K562 (cell line): ENCODE data around the gene MICALL2. TPM values are rescaled to one million over a fixed set of nuclear protein-coding genes. Genes with fewer than 3 reads are reported as not detected.

Experiments
- ATAC-seq: fragments of 200-7000 bp; cut with Tn5 transposase; 3 replicates; pipeline ENCODE4 v1.9.1; 2020; ENCODE audit warnings: moderate library complexity
- BruUV-seq: library from RNA; stranded (reverse); fragments of 400-500 nt; replicated peaks from 2 replicates; lab custom pipeline; 2021; lab: Mats Ljungman, UMichigan
- CTCF ChIA-PET: fragments of 300-600 bp; formaldehyde crosslinking; extraction: SDS; loops from one replicate; lab custom pipeline; 2021; ENCODE audit warnings: low intra/inter-chr PET ratio; lab: Yijun Ruan, JAX
- POLR2A ChIA-PET: fragments of 300-600, 350-650 bp; sonication (Branson Sonifier 250); formaldehyde crosslinking; extraction: SDS; loops from one replicate; lab custom pipeline; 2021; ENCODE audit warnings: antibody characterized with exemption, inconsistent platforms; lab: Yijun Ruan, JAX
- DNase-seq, 4 experiments: peaks; one replicate each; pipeline versions ENCODE4 v3.0.0 to v3.0.0-alpha.2; 2011 to 2018; ENCODE audit warnings: low spot score in 3 of 4, mixed read lengths in 3 of 4; ENCODE audit errors: extremely low read depth in 1 of 4
- FAIRE-seq: peaks from 2 replicates; lab custom pipeline; 2011; peaks lifted over from hg19 to GRCh38; lab: Jason Lieb, UNC
- H2AFZ ChIP-seq: 2 replicates; pipeline ENCODE4 v1.6.0; 2011; ENCODE audit warnings: low read depth, low read length, control low read depth, inconsistent platforms
- H3K27ac ChIP-seq: fragments of 200-600 bp; 3 replicates; pipeline ENCODE4 v1.8.0; 2011; ENCODE audit warnings: low read depth, mild to moderate bottlenecking, control low read depth, inconsistent platforms, low read length, moderate library complexity, mixed read lengths; ENCODE audit errors: extremely low read depth
- H3K27me3 ChIP-seq, 2 experiments: fragments of 300-600 bp in 1 of 2; 2 replicates in 1 of 2; 3 replicates in 1 of 2; pipeline versions ENCODE4 v1.6.0 to v1.8.0; 2011; ENCODE audit warnings: inconsistent platforms in 2 of 2, low read length in 2 of 2, mild to moderate bottlenecking in 1 of 2, mixed read lengths in 1 of 2, moderate library complexity in 1 of 2; ENCODE audit not compliant: control insufficient read depth in 2 of 2, insufficient read depth in 2 of 2
- H3K36me3 ChIP-seq: fragments of 300-600 bp; 3 replicates; pipeline ENCODE4 v1.8.0; 2011; ENCODE audit warnings: mild to moderate bottlenecking, low read length, inconsistent platforms; ENCODE audit not compliant: control insufficient read depth, insufficient read depth
- H3K4me1 ChIP-seq, 2 experiments: fragments of 200-600 bp in 1 of 2; replicated peaks in 1 of 2; 2 replicates in 1 of 2; 3 replicates in 1 of 2; pipeline versions ENCODE4 v1.5.1 to v1.8.0; 2011; ENCODE audit warnings: inconsistent platforms in 2 of 2, low read length in 2 of 2, mild to moderate bottlenecking in 1 of 2, mixed read lengths in 1 of 2, moderate library complexity in 1 of 2; ENCODE audit not compliant: control insufficient read depth in 2 of 2, insufficient read depth in 2 of 2
- H3K4me2 ChIP-seq: 2 replicates; pipeline ENCODE4 v1.6.1; 2011; ENCODE audit warnings: low read length, control low read depth, inconsistent platforms, mixed read lengths; ENCODE audit not compliant: insufficient read depth
- H3K4me3 ChIP-seq: fragments of 200-600 bp; sonication (generic), shearing (Covaris generic); 2 replicates; pipeline ENCODE4 v1.5.1; 2016; ENCODE audit warnings: control low read depth, inconsistent platforms
- H3K79me2 ChIP-seq: fragments of 200-600 bp; 3 replicates; pipeline ENCODE4 v1.8.0; 2011; ENCODE audit warnings: low read length, inconsistent platforms; ENCODE audit not compliant: control insufficient read depth, insufficient read depth
- H3K9ac ChIP-seq, 2 experiments: 2 replicates each; pipeline versions ENCODE4 v1.6.0 to v1.6.1; 2011; ENCODE audit warnings: low read depth in 2 of 2, low read length in 2 of 2, control low read depth in 1 of 2, inconsistent platforms in 1 of 2, mild to moderate bottlenecking in 1 of 2, mixed read lengths in 1 of 2; ENCODE audit not compliant: insufficient read depth in 1 of 2
- H3K9me1 ChIP-seq: one replicate; pipeline ENCODE4 v1.6.0; 2011; ENCODE audit warnings: inconsistent platforms, mild to moderate bottlenecking, low read length, moderate library complexity; ENCODE audit not compliant: control insufficient read depth, insufficient read depth
- H3K9me3 ChIP-seq: replicated peaks from 2 replicates; pipeline ENCODE4 v1.5.1; 2011; ENCODE audit warnings: low read depth, low read length, inconsistent platforms; ENCODE audit not compliant: control insufficient read depth, insufficient read depth
- H4K20me1 ChIP-seq: replicated peaks from 2 replicates; pipeline ENCODE4 v1.6.1; 2011; ENCODE audit warnings: low read length, inconsistent platforms, mixed read lengths; ENCODE audit not compliant: control insufficient read depth, insufficient read depth
- RREB1 ChIP-seq: fragments of 250-450 bp; sonication (Bioruptor Pico); IDR thresholded peaks from 2 replicates; pipeline ENCODE4 v1.4.0; 2020
- SMAD3 ChIP-seq: fragments of 450-650 bp; formaldehyde crosslinking; conservative IDR thresholded peaks from 2 replicates; pipeline ENCODE4 v1.4.0; 2020; ENCODE audit warnings: mild to moderate bottlenecking
- ZBTB5 ChIP-seq: fragments of 450-650 bp; IDR thresholded peaks from 2 replicates; pipeline ENCODE4 v1.6.1; 2017; ENCODE audit warnings: antibody characterized with exemption
- ZFP36 ChIP-seq: fragments of 150-350 bp; IDR thresholded peaks from 2 replicates; pipeline ENCODE4 v1.6.1; 2018; ENCODE audit warnings: low read length, low read depth; ENCODE audit not compliant: partially characterized antibody
- ZKSCAN8 ChIP-seq: fragments of 200-800 bp; sonication (Bioruptor generic); IDR thresholded peaks from 2 replicates; pipeline ENCODE4 v1.6.1; 2016; ENCODE audit warnings: missing genetic modification characterization, missing compliant biosample characterization
- ZNF174 ChIP-seq: fragments of 250-450 bp; sonication (Bioruptor Pico); IDR thresholded peaks from 2 replicates; pipeline ENCODE4 v1.4.0; 2020; ENCODE audit warnings: mild to moderate bottlenecking
- ZNF551 ChIP-seq: fragments of 250-450 bp; sonication (Bioruptor Pico); IDR thresholded peaks from 2 replicates; pipeline ENCODE4 v1.5.0; 2021; ENCODE audit warnings: mild to moderate bottlenecking, moderate library complexity
- whole genome bisulfite sequencing: fragments of 100-300 bp; shearing (Covaris generic); methylation state at CpG from one replicate; pipeline ENCODE4 v1.1.6; 2016; ENCODE audit warnings: low coverage, mixed read lengths; ENCODE audit not compliant: insufficient coverage; ENCODE audit errors: missing lambda C conversion rate; 5-methylcytosine and 5-hydroxymethylcytosine counted together
- in situ Hi-C: fragments of 300-500 bp; cut with MboI; formaldehyde crosslinking; loops from 4 replicates; pipeline ENCODE4 v1.15.0; 2018; ENCODE audit warnings: inconsistent platforms, mixed read lengths
- intact Hi-C: fragments of 100-400 bp; cut with micrococcal nuclease; formaldehyde crosslinking; loops from 2 replicates; pipeline ENCODE4 v1.14.2; 2022
- polyA plus RNA-seq, 8 experiments: library from polyadenylated mRNA; depleted of rRNA in 4 of 8; stranded (reverse) in 5 of 8; unstranded in 3 of 8; fragments of >200 nt; fragmentation: Nextera tagmentation in 2 of 8; fragmentation: Illumina TruSeq in 1 of 8; extraction: Ambion mirVana in 2 of 8; extraction: Trizol in 1 of 8; gene quantifications; 2 replicates each; pipeline versions ENCODE4 v1.2.1 to v1.2.3, GENCODE V29; 2011 to 2014; ENCODE audit warnings: inconsistent platforms in 1 of 8, missing spikeins in 1 of 8
- total RNA-seq, 7 experiments: library from RNA; depleted of rRNA in 6 of 7; stranded (reverse); fragments of >200 nt in 6 of 7; fragmentation: Illumina TruSeq in 2 of 7; extraction: Trizol in 2 of 7; gene quantifications; 2 replicates each; pipeline versions ENCODE4 v1.2.1 to v1.2.3, GENCODE V29; 2011 to 2021; ENCODE audit warnings: low replicate concordance in 1 of 7

MICALL2 gene
- total and polyA plus RNA-seq, 9 of the 15 experiments (the other 6 are each of a cell fraction or from before 2014, with no cell fraction given): 1.8 to 103 (median 17.0) TPM

GRCh38 chr7:1388021-1388702 is 71.1 kb downstream of the MICALL2 start:
- FAIRE-seq: no peak
- H3K4me1 ChIP-seq: peaks cover 0 to 22% of the 10 kb centered on the region in 2 experiments; a peak in 1 of 5 replicates
- no TSS peak for BruUV-seq

GRCh38 chr7:1387261-1387660 is 72.0 kb downstream of the MICALL2 start:
- Histone ChIP-seq H3K9me3 (no peaks in the 10 kb centered on the region), H3K4me3 (no peak overlapping the region), H3K36me3 (no peaks in the 10 kb centered on the region), H3K9me1 (no peaks in the 10 kb centered on the region), H4K20me1 (no peaks in the 10 kb centered on the region), H3K9ac (no peak overlapping the region), H3K4me2 (no peak overlapping the region), H3K27ac (no peak overlapping the region), H3K4me1 (peaks cover 0 to 24% of the 10 kb centered on the region in 2 experiments; a peak in 1 of 5 replicates), H3K79me2 (no peaks in the 10 kb centered on the region), H2AFZ (no peak overlapping the region), H3K27me3 (peaks cover 38 to 69% of the 10 kb centered on the region in 2 experiments; a peak in 4 of 5 replicates)
- WGBS: 16% methylated on average over 18 of the region's 18 CpGs
- ChIA-PET CTCF (no interaction called here), POLR2A (interaction anchor here (0.9 kb wide), 1 partner anchor 10 kb away, joined by 4 read pairs; no protein-coding TSS in a partner anchor)
- no peak for ATAC-seq
- no peak for DNase-seq
- BruUV-seq: no TSS peak
- in situ Hi-C loops (no loop called here), intact Hi-C loops (no loop called here)
- FAIRE-seq: no peak
- no peak for TF ChIP-seq ZNF551 (CRISPR knock-in tag)
- TF ChIP-seq SMAD3 (CRISPR knock-in tag): no peak
- no peak for TF ChIP-seq RREB1 (CRISPR knock-in tag)
- no peak for TF ChIP-seq ZBTB5

More at GRCh38 chr7:1388021-1388702, 71.1 kb downstream of the MICALL2 start:
- H2AFZ ChIP-seq: no peak overlapping the region
- intact Hi-C loops (no loop called here), in situ Hi-C loops (no loop called here)
- H3K27ac ChIP-seq: no peak overlapping the region
- ATAC-seq (no peak), DNase-seq (no peak)
- H4K20me1 ChIP-seq: no peaks in the 10 kb centered on the region
- H3K79me2 ChIP-seq: no peaks in the 10 kb centered on the region
- no peak overlapping the region for H3K4me3 ChIP-seq
- TF ChIP-seq ZNF174 (CRISPR knock-in tag) (no peak), ZFP36 (peak; percentile 82), ZKSCAN8 (peak; percentile 75; the same call in 1 of the 2 replicates)
- peaks cover 35 to 64% of the 10 kb centered on the region in 2 experiments; a peak in 4 of 5 replicates for H3K27me3 ChIP-seq
- ChIA-PET CTCF (no interaction called here), POLR2A (interaction anchor here (0.9 kb wide), 1 partner anchor 11 kb away, joined by 4 read pairs; no protein-coding TSS in a partner anchor)
- no peaks in the 10 kb centered on the region for H3K9me3 ChIP-seq
- no peak overlapping the region for H3K4me2 ChIP-seq
- 29% methylated on average over 19 of the region's 19 CpGs for WGBS
- no peak overlapping the region for H3K9ac ChIP-seq
- no peaks in the 10 kb centered on the region for H3K36me3 ChIP-seq
- no peaks in the 10 kb centered on the region for H3K9me1 ChIP-seq
